H1 (cell line): ENCODE measurements around the gene CACNB4. TPM values are rescaled to one million over a fixed set of nuclear protein-coding genes. Genes with fewer than 3 reads are reported as not detected.

Experiments used
- CTCF ChIA-PET: fragments of 300-600 bp; sonication (Branson Sonifier 250); formaldehyde crosslinking; loops from one replicate; lab custom pipeline; 2021; ENCODE audit not compliant: partially characterized antibody; lab: Charles Lee
- POLR2A ChIA-PET: fragments of 300-600 bp; sonication (Branson Sonifier 250); formaldehyde crosslinking; loops from one replicate; lab custom pipeline; 2021; ENCODE audit warnings: inconsistent platforms; ENCODE audit not compliant: partially characterized antibody; lab: Charles Lee
- DNase-seq, 2 experiments: peaks; one replicate each; pipeline versions ENCODE4 v3.0.0 to v3.0.0-alpha.2; 2010 to 2022; ENCODE audit warnings: low spot score in 2 of 2, low read depth in 1 of 2, mixed read lengths in 1 of 2
- FAIRE-seq: peaks from 2 replicates; lab custom pipeline; 2011; peaks lifted over from hg19 to GRCh38; lab: Jason Lieb, UNC
- H2AFZ ChIP-seq: 2 replicates; pipeline ENCODE4 v1.8.1; 2012; ENCODE audit warnings: low read length, inconsistent platforms
- H2AK5ac ChIP-seq: 2 replicates; pipeline ENCODE4 v1.6.1; 2013; ENCODE audit warnings: low read depth, low read length
- H2BK120ac ChIP-seq: replicated peaks from 2 replicates; pipeline ENCODE3; 2013; ENCODE audit warnings: low read depth, low read length, inconsistent platforms
- H2BK12ac ChIP-seq: 2 replicates; pipeline ENCODE4 v1.6.1; 2013; ENCODE audit warnings: low read depth, low read length
- H2BK15ac ChIP-seq: 2 replicates; pipeline ENCODE4 v1.6.1; 2013; ENCODE audit warnings: low read length
- H2BK20ac ChIP-seq: 2 replicates; pipeline ENCODE4 v1.6.1; 2013; ENCODE audit warnings: low read length
- H2BK5ac ChIP-seq: 2 replicates; pipeline ENCODE4 v1.6.1; 2013; ENCODE audit warnings: low read depth, low read length
- H3K14ac ChIP-seq: 2 replicates; pipeline ENCODE4 v1.6.1; 2013; ENCODE audit warnings: inconsistent platforms; ENCODE audit not compliant: insufficient read length
- H3K18ac ChIP-seq: 2 replicates; pipeline ENCODE4 v1.6.1; 2013; ENCODE audit warnings: low read length; ENCODE audit errors: extremely low read depth
- H3K23ac ChIP-seq: 2 replicates; pipeline ENCODE4 v1.6.1; 2013; ENCODE audit warnings: inconsistent platforms; ENCODE audit not compliant: insufficient read length
- H3K23me2 ChIP-seq: 2 replicates; pipeline ENCODE4 v1.6.1; 2013; ENCODE audit warnings: low read depth, low read length
- H3K27ac ChIP-seq: 2 replicates; pipeline ENCODE4 v1.6.1; 2011; ENCODE audit warnings: low read depth, low read length, inconsistent platforms
- H3K27me3 ChIP-seq, 4 experiments: replicated peaks in 1 of 4; 1 replicate in 1 of 4; 2 replicates in 3 of 4; pipeline versions ENCODE4 v1.6.1 to v1.8.1; 2011 to 2013; ENCODE audit warnings: low read length in 3 of 4, mild to moderate bottlenecking in 3 of 4, inconsistent platforms in 2 of 4, mixed read lengths in 2 of 4, moderate library complexity in 1 of 4; ENCODE audit not compliant: control insufficient read depth in 3 of 4, insufficient read depth in 3 of 4; ENCODE audit errors: extremely low read depth in 1 of 4
- H3K36me3 ChIP-seq, 4 experiments: 2 replicates each; pipeline versions ENCODE4 v1.6.1 to v1.8.1; 2011 to 2013; ENCODE audit warnings: mild to moderate bottlenecking in 4 of 4, low read length in 3 of 4, moderate library complexity in 2 of 4, control low read depth in 1 of 4, inconsistent platforms in 1 of 4; ENCODE audit not compliant: insufficient read depth in 4 of 4, control insufficient read depth in 2 of 4
- H3K4ac ChIP-seq: replicated peaks from 2 replicates; pipeline ENCODE3; 2013; ENCODE audit warnings: low read length, low read depth, mixed read lengths, inconsistent platforms; ENCODE audit not compliant: insufficient read length
- H3K4me1 ChIP-seq, 4 experiments: replicated peaks in 1 of 4; 1 replicate in 1 of 4; 2 replicates in 3 of 4; pipeline versions ENCODE4 v1.6.1 to v1.8.1; 2011 to 2013; ENCODE audit warnings: low read length in 3 of 4, inconsistent platforms in 2 of 4, mixed read lengths in 1 of 4; ENCODE audit not compliant: insufficient read depth in 4 of 4, control insufficient read depth in 3 of 4
- H3K4me2 ChIP-seq, 2 experiments: 2 replicates each; pipeline versions ENCODE4 v1.6.1 to v1.8.1; 2011 to 2013; ENCODE audit warnings: low read depth in 2 of 2, low read length in 2 of 2, control low read depth in 1 of 2, inconsistent platforms in 1 of 2, mild to moderate bottlenecking in 1 of 2; ENCODE audit not compliant: insufficient read depth in 1 of 2
- H3K4me3 ChIP-seq, 4 experiments: fragments of 200-600, 300-600 bp in 1 of 4; sonication (generic), shearing (Covaris generic), sonication (Bioruptor Twin) in 1 of 4; 2 replicates each; pipeline versions ENCODE4 v1.5.1 to v1.8.1; 2011 to 2016; ENCODE audit warnings: low read length in 4 of 4, low read depth in 3 of 4, control low read depth in 2 of 4, inconsistent platforms in 2 of 4, mild to moderate bottlenecking in 2 of 4, mixed read lengths in 1 of 4, moderate library complexity in 1 of 4; ENCODE audit not compliant: insufficient read depth in 2 of 4; ENCODE audit errors: extremely low read depth in 1 of 4
- H3K56ac ChIP-seq: replicated peaks from 2 replicates; pipeline ENCODE3; 2013; ENCODE audit warnings: low read depth, mild to moderate bottlenecking, mixed read lengths, low read length, inconsistent platforms; ENCODE audit not compliant: insufficient read length
- H3K79me1 ChIP-seq: 2 replicates; pipeline ENCODE4 v1.6.1; 2013; ENCODE audit warnings: low read depth, low read length, control low read depth
- H3K79me2 ChIP-seq, 2 experiments: 2 replicates each; pipeline versions ENCODE4 v1.6.1 to v1.8.1; 2012 to 2013; ENCODE audit warnings: low read length in 2 of 2, mild to moderate bottlenecking in 2 of 2, inconsistent platforms in 1 of 2; ENCODE audit not compliant: insufficient read depth in 2 of 2, control insufficient read depth in 1 of 2
- H3K9ac ChIP-seq, 4 experiments: replicated peaks in 1 of 4; 1 replicate in 1 of 4; 2 replicates in 3 of 4; pipeline versions ENCODE4 v1.6.1 to v1.8.1; 2011 to 2013; ENCODE audit warnings: low read depth in 3 of 4, low read length in 3 of 4, control low read depth in 2 of 4, mild to moderate bottlenecking in 2 of 4, moderate library complexity in 2 of 4, inconsistent platforms in 1 of 4; ENCODE audit errors: extremely low read depth in 1 of 4
- H3K9me3 ChIP-seq, 2 experiments: 2 replicates each; pipeline versions ENCODE4 v1.6.1 to v1.8.1; 2012 to 2013; ENCODE audit warnings: mild to moderate bottlenecking in 2 of 2, moderate library complexity in 2 of 2, control low read depth in 1 of 2, inconsistent platforms in 1 of 2, low read depth in 1 of 2, low read length in 1 of 2, mixed read lengths in 1 of 2; ENCODE audit not compliant: insufficient read depth in 2 of 2
- H4K20me1 ChIP-seq, 2 experiments: replicated peaks in 1 of 2; 2 replicates each; pipeline versions ENCODE3 to v1.8.1; 2011 to 2013; ENCODE audit warnings: inconsistent platforms in 2 of 2, low read length in 2 of 2, mild to moderate bottlenecking in 1 of 2; ENCODE audit not compliant: insufficient read depth in 2 of 2, control insufficient read depth in 1 of 2
- H4K5ac ChIP-seq: 2 replicates; pipeline ENCODE4 v1.6.1; 2013; ENCODE audit warnings: low read length, low read depth, mixed read lengths, inconsistent platforms; ENCODE audit not compliant: insufficient read length
- H4K8ac ChIP-seq: 2 replicates; pipeline ENCODE4 v1.8.0; 2013; ENCODE audit warnings: mild to moderate bottlenecking, moderate library complexity, low read length, inconsistent platforms; ENCODE audit not compliant: insufficient read depth; ENCODE audit errors: extremely low read depth
- H4K91ac ChIP-seq: replicated peaks from 2 replicates; pipeline ENCODE3; 2013; ENCODE audit warnings: low read length, mixed read lengths, inconsistent platforms; ENCODE audit not compliant: insufficient read length
- CHD1 ChIP-seq: IDR thresholded peaks from 2 replicates; pipeline ENCODE4 v1.6.1; 2012; ENCODE audit warnings: low read depth, low read length, improper control_type of control experiment
- EZH2 ChIP-seq: fragments of 200-600 bp; sonication (generic); IDR thresholded peaks from 2 replicates; pipeline ENCODE4 v1.7.1; 2012; ENCODE audit warnings: low read depth, mild to moderate bottlenecking, moderate library complexity, low read length, inconsistent platforms; ENCODE audit not compliant: severe bottlenecking
- WGBS, 2 experiments: shearing (Covaris generic) in 1 of 2; methylation state at CpG; one replicate each; pipeline versions ENCODE4 v1.1.6 to v1.1.7; 2013 to 2015; ENCODE audit warnings: low lambda C conversion rate in 2 of 2, mixed read lengths in 2 of 2, inconsistent platforms in 1 of 2, low coverage in 1 of 2, missing lambda C conversion rate in 1 of 2; ENCODE audit not compliant: insufficient replicate concordance in 2 of 2, insufficient coverage in 1 of 2, insufficient read length in 1 of 2; ENCODE audit errors: extremely low coverage in 1 of 2, missing lambda C conversion rate in 1 of 2; 5-methylcytosine and 5-hydroxymethylcytosine counted together
- polyA plus RNA-seq, 7 experiments: library from polyadenylated mRNA; depleted of rRNA in 3 of 7; stranded (reverse) in 5 of 7; unstranded in 2 of 7; fragments of >200 nt in 5 of 7; fragments of 200-250 nt in 2 of 7; gene quantifications; 1 replicate in 5 of 7; 2 replicates in 1 of 7; 4 replicates in 1 of 7; pipeline versions ENCODE4 v1.2.1 to v1.2.3, GENCODE V29; 2011 to 2013; ENCODE audit warnings: missing spikeins in 2 of 7, mixed read lengths in 2 of 7
- total RNA-seq: library from RNA; stranded (reverse); fragmentation: NEBNext Ultra II Directional; extraction: Animal tissue kit (Norgen Biotek cat#: 25700); gene quantifications from 2 replicates; pipeline ENCODE4 v1.2.1, GENCODE V29; 2021
- TF ChIP-seq, protein P1 (sequence below): IDR thresholded peaks from 2 replicates; pipeline ENCODE4 v1.6.1; 2011; ENCODE audit warnings: low read length, improper control_type of control experiment

Gene CACNB4
- total and polyA plus RNA-seq, 2 of the 8 experiments (the other 6 are each of a cell fraction or from before 2014, with no cell fraction given), result 2.0 to 4.0 TPM

- POLR2A ChIA-PET, result no interaction called here
- Histone ChIP-seq H4K5ac (no peak overlapping the region), H2BK20ac (no peak overlapping the region), H2BK15ac (no peak overlapping the region), H3K4ac (no peak overlapping the region), H2BK12ac (no peak overlapping the region), H3K9me3 (no peaks in the 10 kb centered on the region), H2BK5ac (no peak overlapping the region), H3K27me3 (no peaks in the 10 kb centered on the region), H2AFZ (no peak overlapping the region), H2AK5ac (no peak overlapping the region), H3K56ac (no peak overlapping the region), H3K79me2 (no peaks in the 10 kb centered on the region), H3K4me2 (no peak overlapping the region), H4K20me1 (no peaks in the 10 kb centered on the region), H3K4me3 (no peak overlapping the region), H3K9ac (no peak overlapping the region), H3K79me1 (no peaks in the 10 kb centered on the region), H3K18ac (no peak overlapping the region)
- 86% methylated on average over 2 of the region's 2 CpGs; no CpG with 5 or more reads in 1 of the 2 experiments for WGBS, 2 experiments
- CTCF ChIA-PET, result interaction anchor here (0.9 to 1.8 kb wide), 4 partner anchors 22 to 78 kb away, joined by 3 to 6 read pairs (median 4); no protein-coding TSS in a partner anchor
- no peak for FAIRE-seq
- TF ChIP-seq CHD1 (no peak), EZH2 (no peak)
- TF ChIP-seq, protein P1, sequence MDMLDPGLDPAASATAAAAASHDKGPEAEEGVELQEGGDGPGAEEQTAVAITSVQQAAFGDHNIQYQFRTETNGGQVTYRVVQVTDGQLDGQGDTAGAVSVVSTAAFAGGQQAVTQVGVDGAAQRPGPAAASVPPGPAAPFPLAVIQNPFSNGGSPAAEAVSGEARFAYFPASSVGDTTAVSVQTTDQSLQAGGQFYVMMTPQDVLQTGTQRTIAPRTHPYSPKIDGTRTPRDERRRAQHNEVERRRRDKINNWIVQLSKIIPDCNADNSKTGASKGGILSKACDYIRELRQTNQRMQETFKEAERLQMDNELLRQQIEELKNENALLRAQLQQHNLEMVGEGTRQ, result no peak
- TF ChIP-seq, all 59 proteins: peak for 0
- Histone ChIP-seq H3K23me2 (no peaks in the 10 kb centered on the region), H3K14ac (no peak overlapping the region), H3K4me1 (peaks cover 0 to 2% (median 0%) of the 10 kb centered on the region in 4 experiments; a peak in 1 of 7 replicates), H2BK120ac (no peak overlapping the region), H4K8ac (no peak overlapping the region), H3K23ac (no peak overlapping the region), H4K91ac (no peak overlapping the region), H3K36me3 (no peaks in the 10 kb centered on the region), H3K27ac (no peak overlapping the region)
- no peak for DNase-seq
Measured at GRCh38 chr2:151995161-151995557, 103.7 kb downstream of the CACNB4 start.
